Embryonic facial prominence (tissue), 1 donor: ENCODE measurements around the gene SEC24C.
"Not testable (repeated sequence)": the region's sequence is repeated elsewhere in the genome, so short reads cannot be mapped to it uniquely, and the experiment has no call there.

Experiments
- DNase-seq: peaks from one replicate; pipeline ENCODE4 v3.0.0-alpha.2; 2016; ENCODE audit errors: extremely low spot score

Gene SEC24C

GRCh38 chr10:73793456-73793855, 49.3 kb downstream of the SEC24C start:
- no peak for DNase-seq

- not testable (repeated sequence) for DNase-seq
These were observed 51.3 kb downstream of the SEC24C start for GRCh38 chr10:73795491-73795890.

GRCh38 chr10:73796035-73796434, 51.9 kb downstream of the SEC24C start:
- not testable (repeated sequence) for DNase-seq

- no peak for DNase-seq
These were observed 52.6 kb downstream of the SEC24C start for GRCh38 chr10:73796766-73797165.

GRCh38 chr10:73797324-73798025, 53.3 kb downstream of the SEC24C start:
- no peak for DNase-seq

GRCh38 chr10:73798087-73798486, 53.9 kb downstream of the SEC24C start:
- DNase-seq = no peak

- DNase-seq = no peak
These were observed 54.9 kb downstream of the SEC24C start for GRCh38 chr10:73798927-73799560.

GRCh38 chr10:73799899-73800559, 55.9 kb downstream of the SEC24C start:
- DNase-seq = no peak

GRCh38 chr10:73800560-73801252, 56.5 kb downstream of the SEC24C start:
- no peak for DNase-seq

GRCh38 chr10:73801253-73801590, 57.0 kb downstream of the SEC24C start:
- no peak for DNase-seq

GRCh38 chr10:73802276-73802991, 58.3 kb downstream of the SEC24C start:
- DNase-seq = no peak

- DNase-seq = no peak
These were observed 59.6 kb downstream of the SEC24C start for GRCh38 chr10:73803680-73804286.

- no peak for DNase-seq
These were observed 62.2 kb downstream of the SEC24C start for GRCh38 chr10:73806176-73806950.

GRCh38 chr10:73807471-73807870, 63.3 kb downstream of the SEC24C start:
- DNase-seq = no peak

GRCh38 chr10:73808021-73808815, 64.0 kb downstream of the SEC24C start:
- no peak for DNase-seq

- no peak for DNase-seq
These were observed 65.1 kb downstream of the SEC24C start for GRCh38 chr10:73809061-73809818.

GRCh38 chr10:73810358-73810734, 66.2 kb downstream of the SEC24C start:
- DNase-seq = no peak

GRCh38 chr10:73810735-73811465, 66.7 kb downstream of the SEC24C start:
- DNase-seq = no peak
